Thyroid gland (tissue), 4 donors: Measurements from ENCODE around the gene ING5.

Experiments used
- POLR2A ChIP-seq, 2 donors: fragments of 450-650 bp; IDR thresholded peaks; one replicate each; pipeline ENCODE4 v1.6.1; 2017; ENCODE audit warnings: antibody characterized with exemption in 2 of 2, mild to moderate bottlenecking in 2 of 2, moderate library complexity in 1 of 2
- TF ChIP-seq, protein P1 (sequence below), 6 experiments: fragments of 200-600 bp in 3 of 6; fragments of 450-650 bp in 3 of 6; sonication (generic) in 3 of 6; IDR thresholded peaks; one replicate each; pipeline ENCODE4 v1.5.1; 2016 to 2019; ENCODE audit warnings: antibody characterized with exemption in 6 of 6, mild to moderate bottlenecking in 2 of 6, inconsistent platforms in 1 of 6, moderate library complexity in 1 of 6

GRCh38 chr2:241680044-241680443 is 21.8 kb upstream of the ING5 start:
- TF ChIP-seq, protein P1, sequence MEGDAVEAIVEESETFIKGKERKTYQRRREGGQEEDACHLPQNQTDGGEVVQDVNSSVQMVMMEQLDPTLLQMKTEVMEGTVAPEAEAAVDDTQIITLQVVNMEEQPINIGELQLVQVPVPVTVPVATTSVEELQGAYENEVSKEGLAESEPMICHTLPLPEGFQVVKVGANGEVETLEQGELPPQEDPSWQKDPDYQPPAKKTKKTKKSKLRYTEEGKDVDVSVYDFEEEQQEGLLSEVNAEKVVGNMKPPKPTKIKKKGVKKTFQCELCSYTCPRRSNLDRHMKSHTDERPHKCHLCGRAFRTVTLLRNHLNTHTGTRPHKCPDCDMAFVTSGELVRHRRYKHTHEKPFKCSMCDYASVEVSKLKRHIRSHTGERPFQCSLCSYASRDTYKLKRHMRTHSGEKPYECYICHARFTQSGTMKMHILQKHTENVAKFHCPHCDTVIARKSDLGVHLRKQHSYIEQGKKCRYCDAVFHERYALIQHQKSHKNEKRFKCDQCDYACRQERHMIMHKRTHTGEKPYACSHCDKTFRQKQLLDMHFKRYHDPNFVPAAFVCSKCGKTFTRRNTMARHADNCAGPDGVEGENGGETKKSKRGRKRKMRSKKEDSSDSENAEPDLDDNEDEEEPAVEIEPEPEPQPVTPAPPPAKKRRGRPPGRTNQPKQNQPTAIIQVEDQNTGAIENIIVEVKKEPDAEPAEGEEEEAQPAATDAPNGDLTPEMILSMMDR (IDR thresholded peaks at IDR 0.05) = no peak
- TF ChIP-seq POLR2A (IDR thresholded peaks at IDR 0.05) = no peak
